Posterior vena cava (tissue), 2 donors: ENCODE measurements around the gene TWIST1. TPM values are rescaled to one million over a fixed set of nuclear protein-coding genes. Genes with fewer than 3 reads are reported as not detected.

Experiments
- DNase-seq: peaks from one replicate; pipeline ENCODE4 v3.0.0-alpha.2; 2020; ENCODE audit warnings: low spot score
- intact Hi-C, 2 donors: fragments of 100-400 bp; cut with DNase I; formaldehyde crosslinking; loops; one replicate each; pipeline versions ENCODE4 v1.14.1 to v1.14.2; 2022 to 2023
- total RNA-seq, 2 donors: library from RNA; stranded (reverse); fragmentation: NEBNext Ultra II Directional; extraction: Animal tissue kit (Norgen Biotek cat#: 25700); gene quantifications; one replicate each; pipeline ENCODE4 v1.2.1, GENCODE V29; 2021
- donor health status: DM: yes; HTN: yes; CAD: no.
- donor health status: DM: yes; HTN: yes; CAD: no.

TWIST1 gene
- total RNA-seq, 2 donors from 2014 or later: 2.0 to 5.0 TPM

GRCh38 chr7:19101472-19101871 is 16.0 kb downstream of the TWIST1 start:
- intact Hi-C loops: no loop called here
- no peak for DNase-seq

- intact Hi-C loops: no loop called here
- DNase-seq: no peak
Measured at GRCh38 chr7:19099924-19100323, 17.5 kb downstream of the TWIST1 start.

GRCh38 chr7:19099194-19099593 is 18.2 kb downstream of the TWIST1 start:
- no peak for DNase-seq
- intact Hi-C loops: no loop called here

- intact Hi-C loops: no loop called here
- DNase-seq: no peak
Measured at GRCh38 chr7:19098510-19098909, 18.9 kb downstream of the TWIST1 start.

- DNase-seq: no peak
- intact Hi-C loops: no loop called here
Measured at GRCh38 chr7:19097165-19098055, 20.0 kb downstream of the TWIST1 start.

GRCh38 chr7:19095353-19095860 is 22.0 kb downstream of the TWIST1 start:
- DNase-seq: no peak
- intact Hi-C loops: no loop called here

GRCh38 chr7:19094598-19095352 is 22.7 kb downstream of the TWIST1 start:
- no peak for DNase-seq
- intact Hi-C loops: no loop called here

GRCh38 chr7:19094138-19094537 is 23.3 kb downstream of the TWIST1 start:
- no peak for DNase-seq
- intact Hi-C loops: no loop called here

GRCh38 chr7:19091550-19092200 is 25.8 kb downstream of the TWIST1 start:
- DNase-seq: no peak
- intact Hi-C loops: no loop called here

- intact Hi-C loops: no loop called here
- no peak for DNase-seq
Measured at GRCh38 chr7:19090526-19090925, 26.9 kb downstream of the TWIST1 start.

GRCh38 chr7:19089797-19090196 is 27.6 kb downstream of the TWIST1 start:
- no peak for DNase-seq
- intact Hi-C loops: no loop called here

- intact Hi-C loops: no loop called here
Measured at GRCh38 chr7:19089378-19089777, 28.1 kb downstream of the TWIST1 start.

GRCh38 chr7:19080093-19080492 is 37.3 kb downstream of the TWIST1 start:
- no peak for DNase-seq
- intact Hi-C loops: no loop called here

More at GRCh38 chr7:19089378-19089777, 28.1 kb downstream of the TWIST1 start:
- no peak for DNase-seq

GRCh38 chr7:19079066-19079465 is 38.4 kb downstream of the TWIST1 start:
- intact Hi-C loops: no loop called here
- DNase-seq: no peak

- intact Hi-C loops: loop anchor here in 1 of 2 donors (5.0 kb wide), 1 partner anchor 763 kb away; no protein-coding TSS in a partner anchor
- DNase-seq: no peak
Measured at GRCh38 chr7:19069842-19070241, 47.6 kb downstream of the TWIST1 start.

- intact Hi-C loops: no loop called here
- DNase-seq: no peak
Measured at GRCh38 chr7:19066170-19066569, 51.3 kb downstream of the TWIST1 start.
